ENCODE results near the gene KLHL26.
A peak's percentile ranks its signal among the peaks of the same experiment; 100 is the strongest.

Gene KLHL26

GRCh38 chr19:18718846-18719458, 82.1 kb downstream of the KLHL26 start:
- no peak for DNase-seq (ENCODE audit: low spot score)

GRCh38 chr19:18719541-18719940, 82.7 kb downstream of the KLHL26 start:
- DNase-seq (ENCODE audit: low spot score): peak; percentile 61

Data from cerebellar cortex (tissue), 1 donor.